Activated T-cell treated with anti-CD3 and anti-CD28 coated beads, Interleukin-2, amount 50 U/mL, for 24 hours (primary cell): ENCODE measurements around the gene HES4.
"Not testable (repeated sequence)": the region's sequence is repeated elsewhere in the genome, so short reads cannot be mapped to it uniquely, and the experiment has no call there.

Experiments used
- DNase-seq: peaks from one replicate; pipeline ENCODE4 v3.0.0-alpha.2; 2020
- H3K27ac Mint-ChIP-seq: 2 replicates; pipeline ENCODE4 v1.8.0; 2020; ENCODE audit warnings: mild to moderate bottlenecking, mixed read lengths
- H3K27me3 Mint-ChIP-seq: 2 replicates; pipeline ENCODE4 v1.8.0; 2020; ENCODE audit warnings: mixed read lengths
- H3K36me3 Mint-ChIP-seq: 2 replicates; pipeline ENCODE4 v1.8.0; 2020; ENCODE audit warnings: low read depth, mixed read lengths
- H3K4me1 Mint-ChIP-seq: 2 replicates; pipeline ENCODE4 v1.8.0; 2020; ENCODE audit warnings: low read depth, mixed read lengths
- H3K4me3 Mint-ChIP-seq: 2 replicates; pipeline ENCODE4 v1.8.0; 2020; ENCODE audit warnings: mild to moderate bottlenecking, moderate library complexity, mixed read lengths
- H3K9me3 Mint-ChIP-seq: 2 replicates; pipeline ENCODE4 v1.8.0; 2020; ENCODE audit warnings: mixed read lengths

The HES4 gene

GRCh38 chr1:1039145-1039910 lies 39.4 kb upstream of the HES4 start:
- H3K4me3 Mint-ChIP-seq: peak overlapping the region; percentile 64
- no peaks in the 10 kb centered on the region for H3K9me3 Mint-ChIP-seq
- peak overlapping the region; percentile 33 for H3K27ac Mint-ChIP-seq
- H3K27me3 Mint-ChIP-seq: peaks cover 35% of the 10 kb centered on the region
- no peaks in the 10 kb centered on the region for H3K36me3 Mint-ChIP-seq
- no peak for DNase-seq
- H3K4me1 Mint-ChIP-seq: peaks cover 19% of the 10 kb centered on the region

GRCh38 chr1:1038694-1039093 lies 38.8 kb upstream of the HES4 start:
- peaks cover 35% of the 10 kb centered on the region for H3K27me3 Mint-ChIP-seq
- no peak overlapping the region for H3K4me3 Mint-ChIP-seq
- H3K27ac Mint-ChIP-seq: no peak overlapping the region
- no peaks in the 10 kb centered on the region for H3K36me3 Mint-ChIP-seq
- DNase-seq: no peak
- peaks cover 19% of the 10 kb centered on the region for H3K4me1 Mint-ChIP-seq
- H3K9me3 Mint-ChIP-seq: no peaks in the 10 kb centered on the region

GRCh38 chr1:1037366-1038327 lies 37.8 kb upstream of the HES4 start:
- Mint-ChIP-seq H3K4me3 (no peak overlapping the region), H3K4me1 (peaks cover 19% of the 10 kb centered on the region), H3K27me3 (peaks cover 36% of the 10 kb centered on the region), H3K27ac (no peak overlapping the region), H3K36me3 (no peaks in the 10 kb centered on the region), H3K9me3 (no peaks in the 10 kb centered on the region)
- no peak for DNase-seq

GRCh38 chr1:1035291-1035943 lies 35.5 kb upstream of the HES4 start:
- no peak overlapping the region for H3K27ac Mint-ChIP-seq
- H3K36me3 Mint-ChIP-seq: no peaks in the 10 kb centered on the region
- H3K4me3 Mint-ChIP-seq: no peak overlapping the region
- peaks cover 46% of the 10 kb centered on the region for H3K27me3 Mint-ChIP-seq
- no peak for DNase-seq
- H3K9me3 Mint-ChIP-seq: no peaks in the 10 kb centered on the region
- H3K4me1 Mint-ChIP-seq: peaks cover 26% of the 10 kb centered on the region

GRCh38 chr1:1034439-1034781 lies 34.5 kb upstream of the HES4 start:
- Mint-ChIP-seq H3K27me3 (peaks cover 42% of the 10 kb centered on the region), H3K27ac (no peak overlapping the region), H3K36me3 (no peaks in the 10 kb centered on the region), H3K4me3 (peak overlapping the region; percentile 68), H3K4me1 (peaks cover 19% of the 10 kb centered on the region), H3K9me3 (no peaks in the 10 kb centered on the region)
- DNase-seq: peak; percentile 53

- H3K4me3 Mint-ChIP-seq: peak overlapping the region; percentile 68
- no peaks in the 10 kb centered on the region for H3K36me3 Mint-ChIP-seq
- DNase-seq: peak; percentile 62
- H3K27ac Mint-ChIP-seq: no peak overlapping the region
- peaks cover 14% of the 10 kb centered on the region for H3K4me1 Mint-ChIP-seq
- no peaks in the 10 kb centered on the region for H3K9me3 Mint-ChIP-seq
- peaks cover 37% of the 10 kb centered on the region for H3K27me3 Mint-ChIP-seq
These were observed 34.0 kb upstream of the HES4 start for GRCh38 chr1:1033731-1034438.

GRCh38 chr1:1033009-1033587 lies 33.2 kb upstream of the HES4 start:
- Mint-ChIP-seq H3K27ac (no peak overlapping the region), H3K4me1 (peaks cover 9% of the 10 kb centered on the region), H3K4me3 (peak overlapping the region; percentile 42), H3K9me3 (no peaks in the 10 kb centered on the region), H3K36me3 (no peaks in the 10 kb centered on the region), H3K27me3 (peaks cover 30% of the 10 kb centered on the region)
- DNase-seq: peak; percentile 95

- H3K4me1 Mint-ChIP-seq: peaks cover 9% of the 10 kb centered on the region
- H3K9me3 Mint-ChIP-seq: no peaks in the 10 kb centered on the region
- peak overlapping the region; percentile 47 for H3K27ac Mint-ChIP-seq
- DNase-seq: no peak
- no peaks in the 10 kb centered on the region for H3K36me3 Mint-ChIP-seq
- H3K27me3 Mint-ChIP-seq: peaks cover 30% of the 10 kb centered on the region
- H3K4me3 Mint-ChIP-seq: peak overlapping the region; percentile 43
These were observed 32.5 kb upstream of the HES4 start for GRCh38 chr1:1032424-1032823.

GRCh38 chr1:1031659-1032235 lies 31.9 kb upstream of the HES4 start:
- Mint-ChIP-seq H3K27ac (peak overlapping the region; percentile 47), H3K4me1 (peaks cover 9% of the 10 kb centered on the region), H3K36me3 (no peaks in the 10 kb centered on the region), H3K27me3 (peaks cover 28% of the 10 kb centered on the region), H3K9me3 (no peaks in the 10 kb centered on the region), H3K4me3 (no peak overlapping the region)
- no peak for DNase-seq

GRCh38 chr1:1030867-1031658 lies 31.2 kb upstream of the HES4 start:
- H3K9me3 Mint-ChIP-seq, H3K36me3 Mint-ChIP-seq, H3K4me3 Mint-ChIP-seq, H3K4me1 Mint-ChIP-seq, DNase-seq, H3K27ac Mint-ChIP-seq: not testable (repeated sequence)
- peaks cover 23% of the 10 kb centered on the region for H3K27me3 Mint-ChIP-seq

- no peaks in the 10 kb centered on the region for H3K9me3 Mint-ChIP-seq
- H3K27ac Mint-ChIP-seq: no peak overlapping the region
- DNase-seq: no peak
- peaks cover 18% of the 10 kb centered on the region for H3K27me3 Mint-ChIP-seq
- H3K4me1 Mint-ChIP-seq: peaks cover 7% of the 10 kb centered on the region
- no peaks in the 10 kb centered on the region for H3K36me3 Mint-ChIP-seq
- no peak overlapping the region for H3K4me3 Mint-ChIP-seq
These were observed 27.9 kb upstream of the HES4 start for GRCh38 chr1:1027791-1028190.

GRCh38 chr1:1026599-1027413 lies 26.9 kb upstream of the HES4 start:
- DNase-seq: no peak
- Mint-ChIP-seq H3K27me3 (peaks cover 14% of the 10 kb centered on the region), H3K4me3 (no peak overlapping the region)

More at GRCh38 chr1:1026599-1027413, 26.9 kb upstream of the HES4 start:
- Mint-ChIP-seq H3K4me1 (no peaks in the 10 kb centered on the region), H3K36me3 (no peaks in the 10 kb centered on the region), H3K27ac (no peak overlapping the region), H3K9me3 (no peaks in the 10 kb centered on the region)
